GM12872 (cell line): ENCODE results near the gene THBD.

Experiments
- CTCF ChIP-seq: IDR thresholded peaks from 3 replicates; pipeline ENCODE4 v1.5.1; 2011; ENCODE audit warnings: low read depth, mild to moderate bottlenecking, low read length, moderate library complexity; ENCODE audit not compliant: insufficient read depth

Gene THBD

GRCh38 chr20:23083553-23084220 is 34.2 kb upstream of the THBD start:
- TF ChIP-seq CTCF: no peak

- no peak for TF ChIP-seq CTCF
Observed at GRCh38 chr20:23082846-23083552, 33.5 kb upstream of the THBD start.

GRCh38 chr20:23081263-23081819 is 31.9 kb upstream of the THBD start:
- no peak for TF ChIP-seq CTCF

- no peak for TF ChIP-seq CTCF
Observed at GRCh38 chr20:23080521-23080920, 31.0 kb upstream of the THBD start.

GRCh38 chr20:23079926-23080325 is 30.5 kb upstream of the THBD start:
- no peak for TF ChIP-seq CTCF

- peak; percentile 55 for TF ChIP-seq CTCF
Observed at GRCh38 chr20:23079016-23079351, 29.5 kb upstream of the THBD start.

GRCh38 chr20:23078351-23079015 is 29.0 kb upstream of the THBD start:
- no peak for TF ChIP-seq CTCF
